GM20431 (cell line): Measurements from ENCODE around the gene CDY1B.
"Not testable (repeated sequence)": the region's sequence is repeated elsewhere in the genome, so short reads cannot be mapped to it uniquely, and the experiment has no call there.

Experiments
- in situ Hi-C: fragments of 300-500 bp; cut with MseI, MboI; formaldehyde crosslinking; loops from one replicate; pipeline ENCODE4 v1.15.0; 2020; ENCODE audit warnings: low sequenced_read_pairs; ENCODE audit not compliant: unreplicated experiment

The CDY1B gene, protein sequence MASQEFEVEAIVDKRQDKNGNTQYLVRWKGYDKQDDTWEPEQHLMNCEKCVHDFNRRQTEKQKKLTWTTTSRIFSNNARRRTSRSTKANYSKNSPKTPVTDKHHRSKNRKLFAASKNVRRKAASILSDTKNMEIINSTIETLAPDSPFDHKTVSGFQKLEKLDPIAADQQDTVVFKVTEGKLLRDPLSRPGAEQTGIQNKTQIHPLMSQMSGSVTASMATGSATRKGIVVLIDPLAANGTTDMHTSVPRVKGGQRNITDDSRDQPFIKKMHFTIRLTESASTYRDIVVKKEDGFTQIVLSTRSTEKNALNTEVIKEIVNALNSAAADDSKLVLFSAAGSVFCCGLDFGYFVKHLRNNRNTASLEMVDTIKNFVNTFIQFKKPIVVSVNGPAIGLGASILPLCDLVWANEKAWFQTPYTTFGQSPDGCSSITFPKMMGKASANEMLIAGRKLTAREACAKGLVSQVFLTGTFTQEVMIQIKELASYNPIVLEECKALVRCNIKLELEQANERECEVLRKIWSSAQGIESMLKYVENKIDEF

DNA sequence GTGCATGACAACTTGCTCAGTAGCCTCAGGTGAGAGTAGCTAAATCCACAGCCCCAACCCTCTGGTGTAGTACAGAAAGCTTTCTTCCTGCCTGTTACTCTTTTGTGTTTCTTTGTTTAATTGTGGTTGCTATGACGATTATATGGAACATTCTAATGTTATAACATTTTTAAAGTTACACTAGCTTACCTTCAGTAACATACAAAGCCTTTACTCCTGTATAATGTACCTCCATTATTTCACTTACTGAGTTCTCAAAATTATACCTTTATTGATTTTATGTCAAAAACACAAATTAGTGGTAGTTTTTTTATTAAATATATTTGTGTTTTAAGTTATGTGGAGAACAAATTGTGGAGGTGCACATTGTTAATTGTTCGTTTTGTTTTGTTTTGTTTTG lies at the start of gene CDY1B:
Gene CDY1B (minus strand): TSS at position 101 of the 400 bp plus-strand sequence. CDS start 331 bp downstream, outside the sequence.
- in situ Hi-C loops, result not testable (repeated sequence)

DNA sequence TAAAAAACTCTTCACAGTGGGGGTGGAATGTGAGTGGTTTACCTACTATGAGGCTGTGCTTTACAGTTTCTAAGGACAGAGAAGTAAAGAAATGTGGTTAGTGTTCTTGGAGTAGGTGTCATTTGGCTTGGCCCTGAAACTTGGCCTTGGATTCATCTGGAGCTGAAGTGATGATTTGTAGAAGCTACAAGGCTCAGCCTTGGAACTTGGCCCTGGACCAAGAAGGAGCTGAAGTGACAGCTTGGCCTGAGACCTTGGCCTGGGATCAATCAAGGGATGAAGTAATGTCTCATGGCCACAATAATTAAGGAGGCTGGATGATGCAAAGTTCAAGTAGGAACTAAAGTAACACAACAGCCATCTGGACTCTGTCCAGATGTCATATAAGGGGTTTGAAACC lies 1.7 kb upstream of the CDY1B start:
- in situ Hi-C loops, result not testable (repeated sequence)

DNA sequence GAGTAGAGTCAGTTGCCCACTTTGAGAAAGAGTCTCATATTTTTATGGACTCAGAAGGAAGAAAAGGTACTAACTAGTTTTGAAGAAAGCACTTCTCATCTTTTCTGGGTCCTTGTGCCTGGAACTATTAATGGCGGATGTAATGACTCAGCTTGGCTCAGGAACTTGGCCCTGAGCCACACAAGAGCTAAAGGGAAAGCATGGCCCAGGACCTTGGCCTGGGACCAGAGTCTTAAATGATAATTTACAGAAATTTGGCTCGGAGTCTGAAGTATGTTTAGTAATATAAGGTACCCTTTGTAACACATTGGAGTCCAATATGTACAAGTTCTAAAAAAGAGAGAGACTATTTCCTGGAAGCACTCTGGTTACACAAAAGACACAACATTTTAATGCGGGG lies 4.6 kb downstream of the CDY1B start:
- in situ Hi-C loops, result not testable (repeated sequence)

DNA sequence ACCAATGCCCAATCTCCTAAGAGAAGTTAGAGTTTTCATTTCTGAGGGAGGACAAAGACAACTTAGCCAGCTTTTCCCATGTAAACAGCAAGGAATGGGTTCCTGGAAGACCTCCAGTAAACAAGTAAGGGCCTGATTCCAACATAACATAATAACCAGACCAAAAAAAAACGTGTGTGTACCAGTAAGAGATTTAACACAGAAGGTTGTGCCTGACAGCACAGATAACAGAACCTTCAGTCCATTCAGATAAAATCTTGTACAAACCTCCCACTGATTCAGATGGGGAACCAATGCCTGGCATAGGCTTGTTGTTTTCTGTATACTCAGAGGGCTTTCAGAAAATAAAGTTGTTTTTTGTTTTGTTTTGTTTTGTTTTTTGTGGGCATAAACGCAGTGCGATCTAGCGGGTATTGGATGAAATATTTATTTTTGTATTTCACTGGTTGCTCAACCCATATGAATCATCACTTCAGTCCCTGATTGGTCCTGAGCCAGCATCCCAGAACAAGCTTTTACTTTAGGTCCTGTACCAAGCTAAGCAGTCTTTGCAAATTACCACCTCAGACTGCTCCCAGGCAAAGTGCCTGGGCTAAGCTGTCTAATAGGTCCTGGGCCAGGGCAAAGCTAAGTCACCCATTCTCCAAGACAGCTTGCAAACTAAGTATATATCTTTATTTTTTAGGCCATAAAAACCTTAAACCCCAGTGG lies 8.7 kb downstream of the CDY1B start:
- in situ Hi-C loops, result not testable (repeated sequence)

DNA sequence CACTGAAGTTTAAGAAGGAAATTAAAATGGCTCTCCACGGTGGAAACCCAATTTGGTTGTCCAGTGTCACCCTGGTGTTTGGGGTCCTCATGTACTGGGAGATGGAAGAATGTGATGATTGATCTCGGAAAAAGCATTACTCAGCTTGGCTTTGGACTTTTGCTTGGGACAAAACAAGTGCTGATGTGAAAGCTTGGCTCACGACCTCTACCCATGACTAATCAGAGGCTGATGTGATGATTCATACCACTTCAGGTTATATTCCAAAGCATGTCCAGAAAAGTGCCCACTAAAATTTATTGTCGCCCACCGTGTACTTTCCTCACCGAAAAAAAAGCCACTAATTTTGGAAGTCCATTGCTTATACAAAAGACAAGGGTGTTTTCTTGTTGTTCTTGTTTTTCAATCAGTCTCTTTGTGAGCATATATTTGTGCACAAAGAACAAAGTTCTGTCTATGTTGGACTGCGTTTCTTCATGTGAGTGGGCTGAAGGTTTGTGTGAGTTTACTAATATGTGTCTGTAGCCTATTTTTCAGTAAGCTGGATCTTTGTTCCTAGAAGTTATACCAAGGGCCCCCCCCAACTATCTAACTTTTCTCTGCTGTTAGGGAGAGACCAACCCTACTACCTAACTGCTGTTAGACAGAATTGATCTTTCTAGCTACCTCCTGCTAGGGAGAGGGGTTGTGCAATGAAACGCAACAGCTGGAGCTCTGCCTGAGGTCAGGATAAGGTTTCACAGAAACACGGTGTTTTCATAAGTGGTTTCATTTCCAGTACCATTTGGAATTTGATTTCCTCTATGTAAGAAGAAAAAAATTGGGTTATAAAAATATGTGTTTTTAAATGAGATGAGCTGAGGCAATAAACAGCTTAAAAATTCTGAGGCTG lies 21.4 kb downstream of the CDY1B start:
- in situ Hi-C loops, result not testable (repeated sequence)
